Activated naive CD4-positive, alpha-beta T cell treated with Interleukin-2 at 50 U/mL for 16 hours (primary cell): ENCODE measurements around the gene CDRT15L2.
"Not testable (repeated sequence)": the region's sequence is repeated elsewhere in the genome, so short reads cannot be mapped to it uniquely, and the experiment has no call there.

Experiments
- DNase-seq: peaks from one replicate; pipeline ENCODE4 v3.0.0-alpha.2; 2020

The CDRT15L2 gene

DNA sequence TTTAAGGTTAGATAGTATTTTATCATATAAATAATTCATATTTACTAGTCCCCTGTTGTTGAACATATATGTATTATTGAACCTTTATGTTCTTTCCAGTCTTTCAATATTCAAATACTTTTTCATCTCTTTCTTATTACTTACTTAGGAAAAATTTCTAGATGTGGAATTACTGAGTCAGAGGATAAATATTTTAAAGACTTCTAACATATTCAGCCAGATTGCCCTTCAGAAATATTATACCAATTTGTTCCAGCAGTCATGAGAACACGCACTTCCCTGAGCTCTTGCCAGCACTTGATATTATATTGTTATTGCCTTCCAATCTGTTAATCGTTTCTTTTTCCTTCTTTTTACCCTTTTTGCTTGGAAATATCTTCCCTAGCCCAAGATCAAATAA, 4.5 kb upstream of the CDRT15L2 start:
- DNase-seq = not testable (repeated sequence)

DNA sequence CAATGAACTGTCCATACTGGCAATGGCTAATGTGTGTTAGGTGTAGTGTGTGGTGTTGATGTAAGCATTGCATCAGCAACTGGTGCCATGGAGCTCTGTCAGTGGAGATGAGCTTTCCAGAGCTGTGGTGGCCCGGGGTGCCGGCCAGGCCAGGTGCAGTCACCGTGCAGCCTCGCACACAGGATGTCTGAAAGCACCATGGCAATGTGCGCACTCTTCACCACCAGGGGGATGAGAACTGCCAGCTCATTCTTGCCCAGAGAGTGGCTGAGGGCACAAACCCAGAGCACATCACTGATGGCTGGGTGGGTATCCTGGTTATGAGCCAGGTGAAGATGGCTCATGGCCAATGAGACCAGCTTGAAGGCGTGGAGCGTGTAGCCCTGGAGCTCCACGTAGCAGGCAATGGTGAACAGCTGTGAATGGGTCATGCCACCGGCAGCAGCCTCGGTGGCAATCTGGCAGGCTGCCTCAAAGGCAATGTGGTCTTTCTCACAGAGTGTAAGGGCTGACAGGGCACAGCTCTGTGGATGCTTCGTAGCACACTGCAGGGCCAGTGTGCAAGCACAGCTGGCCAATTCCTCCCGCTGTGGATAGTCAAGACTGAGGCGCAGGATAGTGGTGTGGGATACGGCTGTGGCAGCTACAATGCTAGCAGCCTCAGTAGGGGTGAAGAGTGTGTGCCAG, 4.5 kb downstream of the CDRT15L2 start:
- not testable (repeated sequence) for DNase-seq

DNA sequence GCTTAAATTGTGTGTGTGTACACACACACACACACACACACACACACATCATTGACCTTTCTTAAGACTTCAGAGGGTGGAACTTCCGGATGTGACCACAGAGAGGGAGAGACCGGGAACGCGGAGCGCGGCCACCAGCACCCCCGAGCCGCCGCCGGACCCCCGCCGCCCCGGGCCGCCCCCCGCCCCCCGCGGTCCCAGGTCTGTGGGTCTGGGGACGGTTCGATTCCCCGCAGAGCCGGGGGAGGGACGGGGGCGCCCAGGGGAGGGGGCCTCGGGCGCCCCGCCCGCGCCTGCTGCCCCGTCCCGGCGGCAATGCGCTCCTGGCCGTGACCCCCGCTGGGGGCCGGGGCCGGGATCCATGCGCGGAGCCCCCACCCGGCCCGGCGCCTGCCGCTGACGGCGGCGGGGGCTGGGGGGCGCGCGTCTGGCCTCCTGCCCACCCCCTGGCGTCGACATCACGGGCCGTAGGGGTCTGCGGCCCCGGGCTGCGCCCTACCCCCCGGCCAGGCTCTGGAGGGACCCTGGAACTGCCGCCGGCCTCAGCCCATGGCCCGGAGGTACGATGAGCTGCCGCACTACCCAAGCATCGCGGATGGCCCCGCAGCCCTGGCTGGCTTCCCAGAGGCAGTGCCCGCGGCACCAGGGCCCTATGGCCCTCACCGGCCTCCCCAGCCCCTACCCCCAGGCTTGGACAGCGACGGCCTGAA, 9.4 kb downstream of the CDRT15L2 start:
- not testable (repeated sequence) for DNase-seq

DNA sequence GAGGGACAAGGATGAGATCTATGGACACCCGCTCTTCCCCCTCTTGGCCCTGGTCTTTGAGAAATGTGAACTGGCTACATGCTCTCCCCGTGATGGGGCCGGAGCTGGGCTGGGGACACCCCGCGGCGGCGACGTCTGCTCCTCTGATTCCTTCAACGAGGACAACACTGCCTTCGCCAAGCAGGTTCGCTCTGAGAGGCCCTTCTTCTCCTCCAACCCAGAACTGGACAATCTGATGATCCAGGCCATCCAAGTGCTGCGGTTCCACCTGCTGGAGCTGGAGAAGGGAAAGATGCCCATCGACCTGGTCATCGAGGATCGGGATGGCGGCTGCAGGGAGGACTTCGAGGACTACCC, 9.9 kb downstream of the CDRT15L2 start:
- DNase-seq = not testable (repeated sequence)

DNA sequence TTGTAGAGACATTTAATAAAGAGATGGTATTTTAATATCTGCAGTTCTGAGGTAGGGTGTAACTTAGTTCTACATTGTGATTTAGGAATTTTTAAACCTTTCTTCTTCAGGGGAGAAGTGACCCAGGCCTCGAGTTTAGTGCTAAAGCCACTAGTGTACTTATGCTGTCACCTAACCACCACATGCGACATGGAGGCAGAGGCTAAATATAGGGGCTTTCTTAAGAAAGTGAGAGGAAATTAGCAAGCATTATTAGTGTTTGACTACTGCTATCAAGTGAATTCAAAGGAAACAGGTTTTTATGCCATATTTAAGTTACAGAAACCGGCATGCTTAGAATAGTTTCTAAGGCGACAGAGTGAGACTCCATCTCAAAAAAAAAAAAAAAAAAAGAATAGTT, 11.5 kb downstream of the CDRT15L2 start:
- DNase-seq = not testable (repeated sequence)

DNA sequence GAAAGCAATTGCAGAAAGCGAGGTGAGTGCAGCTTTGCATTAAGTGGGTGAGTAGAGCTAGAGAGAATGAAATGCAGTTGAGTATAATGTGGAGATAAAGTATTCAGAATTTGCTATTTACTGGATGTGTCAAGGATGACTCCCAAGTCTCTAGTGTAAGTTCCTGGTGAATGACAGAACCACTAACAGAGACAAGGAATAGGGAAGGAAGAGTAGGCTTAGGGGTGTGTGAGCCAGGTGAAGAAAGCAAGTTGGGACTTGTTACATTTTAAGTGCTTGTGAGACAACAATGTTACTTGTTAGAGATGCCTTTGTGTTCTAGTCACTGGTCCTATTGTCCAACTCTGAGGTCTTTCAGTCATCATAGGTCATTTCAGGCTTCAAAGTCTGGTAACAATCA, 26.0 kb downstream of the CDRT15L2 start:
- not testable (repeated sequence) for DNase-seq

DNA sequence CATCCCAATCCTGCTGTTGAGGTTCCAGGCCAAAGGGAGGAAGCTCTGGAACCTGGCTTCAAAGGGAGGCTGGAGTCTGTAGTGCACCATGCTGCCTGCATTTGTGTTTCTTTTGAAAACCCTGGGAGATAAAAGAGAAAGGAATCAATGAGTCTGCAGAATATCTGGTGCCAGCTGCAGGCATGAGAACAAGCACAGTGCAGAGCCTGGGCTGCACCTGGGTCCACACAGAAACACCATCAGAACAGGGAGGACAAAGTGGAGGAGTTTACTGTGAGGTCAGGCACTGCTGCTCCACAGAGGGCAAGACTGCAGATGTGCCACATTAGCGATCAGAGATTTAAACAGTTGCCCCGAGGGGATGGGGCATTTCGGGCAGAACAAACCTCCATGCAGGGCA, 30.0 kb downstream of the CDRT15L2 start:
- DNase-seq = not testable (repeated sequence)

DNA sequence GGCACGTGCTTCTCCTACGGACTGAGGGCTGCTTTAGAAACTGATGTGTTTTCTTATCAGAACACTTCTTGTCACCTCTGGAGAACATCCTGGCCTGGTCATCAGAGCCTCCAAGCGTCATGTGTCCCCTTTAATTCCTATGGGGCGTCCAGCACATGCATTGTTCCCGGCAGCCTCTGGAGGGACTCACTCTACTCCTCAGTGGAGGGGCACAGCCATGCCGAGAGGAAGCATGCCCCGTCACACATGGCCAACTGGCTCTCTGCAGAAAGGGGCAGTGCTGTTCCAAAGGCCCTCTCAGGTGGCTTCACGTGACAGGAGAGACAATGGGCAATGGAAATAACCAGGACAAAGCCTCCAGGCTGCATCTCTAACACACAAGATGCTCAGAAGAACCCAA, 31.8 kb downstream of the CDRT15L2 start:
- no peak for DNase-seq

DNA sequence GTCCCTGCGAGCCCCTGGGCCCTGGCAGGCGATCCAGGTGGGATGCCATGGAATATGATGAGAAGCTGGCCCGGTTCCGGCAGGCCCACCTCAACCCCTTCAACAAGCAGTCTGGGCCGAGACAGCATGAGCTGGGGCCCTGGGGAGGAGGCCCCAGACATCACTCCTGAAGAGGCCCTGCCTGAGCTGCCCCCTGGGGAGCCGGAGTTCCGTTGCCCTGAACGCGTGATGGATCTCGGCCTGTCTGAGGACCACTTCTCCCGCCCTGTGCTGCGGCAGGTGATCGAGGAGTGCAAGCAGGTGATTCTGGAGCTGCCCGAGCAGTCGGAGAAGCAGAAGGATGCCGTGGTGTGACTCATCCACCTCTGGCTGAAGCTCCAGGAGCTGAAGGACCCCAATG, 33.1 kb downstream of the CDRT15L2 start:
- DNase-seq = no peak

DNA sequence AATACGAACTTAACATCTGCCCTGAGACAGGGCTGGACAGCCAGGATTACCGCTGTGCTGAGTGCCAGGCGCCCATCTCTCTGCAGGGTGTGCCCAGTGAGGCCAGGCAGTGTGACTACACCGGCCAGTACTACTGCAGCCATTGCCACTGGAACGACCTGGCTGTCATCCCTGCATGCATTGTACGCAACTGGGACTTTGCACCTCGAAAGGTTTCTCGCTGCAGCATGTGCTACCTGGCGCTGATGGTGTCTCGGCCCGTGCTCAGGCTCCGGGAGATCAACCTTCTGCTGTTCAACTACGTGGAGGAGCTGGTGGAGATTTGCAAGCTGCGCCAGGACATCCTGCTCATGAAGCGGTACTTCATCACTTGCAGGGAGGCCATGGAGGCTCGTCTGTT, 33.7 kb downstream of the CDRT15L2 start:
- no peak for DNase-seq

DNA sequence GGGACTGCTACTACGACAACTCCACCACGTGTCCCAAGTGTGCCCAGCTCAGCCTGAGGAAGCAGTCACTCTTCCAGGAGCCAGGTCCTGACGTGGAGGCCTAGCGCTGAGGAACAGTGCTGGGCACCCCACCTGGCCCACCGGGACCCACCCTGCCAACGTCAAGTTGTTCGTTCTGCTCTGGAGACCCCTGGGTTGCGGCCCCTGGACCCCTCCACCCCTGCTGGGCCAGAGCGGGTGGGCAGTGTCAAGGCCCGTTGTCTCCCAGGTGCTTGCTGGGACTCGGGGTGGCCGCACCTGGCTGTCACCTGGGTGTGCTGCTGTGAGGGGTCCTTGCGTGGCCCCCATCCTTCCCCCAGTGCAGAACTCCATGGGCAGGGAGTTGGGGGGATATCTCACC, 34.4 kb downstream of the CDRT15L2 start:
- DNase-seq = no peak

DNA sequence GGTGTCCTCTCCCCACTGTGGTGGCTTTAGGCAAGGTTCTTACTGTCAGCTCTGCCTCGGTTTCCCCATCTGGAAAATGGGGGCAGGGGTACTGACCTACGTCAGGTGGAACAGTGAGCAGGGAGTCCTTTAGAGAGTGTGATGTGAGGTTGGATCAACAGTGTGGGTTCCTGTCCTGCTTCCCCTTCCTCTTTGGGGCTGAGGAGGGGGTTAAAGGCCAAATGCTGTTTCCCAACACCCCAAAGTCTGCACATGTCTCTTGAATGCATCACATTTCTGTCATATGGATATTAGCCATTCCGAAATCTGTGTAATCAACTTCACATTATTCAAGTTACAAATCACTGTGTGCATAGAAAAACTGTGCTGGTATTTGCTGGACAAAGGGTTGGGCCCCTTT, 35.9 kb downstream of the CDRT15L2 start:
- DNase-seq = not testable (repeated sequence)
